HUDEP-2 (cell line): ENCODE data around the gene COL4A5.
"Not testable (repeated sequence)": the region's sequence is repeated elsewhere in the genome, so short reads cannot be mapped to it uniquely, and the experiment has no call there.

ENCODE experiments used
- DNase-seq, 76 experiments: peaks; one replicate each; lab custom pipeline; 2025; ENCODE audit not compliant: unreplicated experiment in 76 of 76; lab: John Stamatoyannopoulos, UW

COL4A5 gene

GRCh38 chrX:108447303-108447702 is 7.7 kb downstream of the COL4A5 start:
- DNase-seq = no peak

- no peak for DNase-seq
Observed at GRCh38 chrX:108453841-108454240, 14.2 kb downstream of the COL4A5 start.

GRCh38 chrX:108456971-108457477 is 17.4 kb downstream of the COL4A5 start:
- no peak for DNase-seq

GRCh38 chrX:108464604-108465003 is 25.0 kb downstream of the COL4A5 start:
- DNase-seq = no peak

- DNase-seq = no peak
Observed at GRCh38 chrX:108468486-108468885, 28.8 kb downstream of the COL4A5 start.

GRCh38 chrX:108473979-108474378 is 34.3 kb downstream of the COL4A5 start:
- no peak for DNase-seq

DNA sequence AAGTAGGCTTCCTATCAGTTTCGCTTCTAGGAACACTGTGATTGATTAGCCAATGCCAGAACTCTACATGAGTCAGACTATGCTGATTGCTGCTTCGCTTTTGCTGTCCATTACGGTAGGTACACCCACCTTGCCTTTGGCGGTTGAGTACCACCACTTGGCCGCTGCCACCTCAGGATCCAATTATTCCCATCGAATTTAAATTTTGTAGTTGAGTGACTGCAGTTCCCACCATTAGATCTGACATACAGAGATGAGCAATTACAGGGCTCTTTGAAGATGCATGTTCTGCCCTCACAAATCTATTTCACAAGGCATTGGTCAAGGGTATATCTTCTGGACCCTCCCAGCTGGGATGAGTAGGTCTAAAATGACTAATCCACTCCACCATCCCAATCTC is 41.9 kb downstream of the COL4A5 start:
- not testable (repeated sequence) for DNase-seq

DNA sequence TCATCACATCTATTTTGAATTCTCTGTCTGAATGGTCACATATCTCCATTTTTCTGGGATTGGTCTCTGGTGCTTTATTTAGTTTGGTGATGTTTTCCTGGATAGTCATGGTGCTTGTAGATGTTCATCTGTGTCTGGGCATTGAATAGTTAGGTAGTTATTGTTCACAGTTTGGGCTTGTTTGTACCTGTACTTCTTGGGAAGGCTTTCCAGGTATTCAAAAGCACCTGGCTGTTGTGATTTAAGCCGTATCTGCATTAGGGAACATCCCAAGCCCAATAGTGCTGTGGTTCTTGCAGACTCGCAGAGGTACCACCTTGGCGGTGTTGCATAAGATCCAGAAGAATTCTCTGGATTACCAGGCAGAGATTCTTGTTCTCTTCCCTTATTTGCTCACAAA is 44.6 kb downstream of the COL4A5 start:
- DNase-seq = no peak

- DNase-seq = no peak
Observed at GRCh38 chrX:108485960-108486359, 46.3 kb downstream of the COL4A5 start.

- DNase-seq = no peak
Observed at GRCh38 chrX:108494406-108495090, 54.9 kb downstream of the COL4A5 start.

- no peak for DNase-seq
Observed at GRCh38 chrX:108511721-108512120, 72.1 kb downstream of the COL4A5 start.

GRCh38 chrX:108516184-108516583 is 76.5 kb downstream of the COL4A5 start:
- no peak for DNase-seq

GRCh38 chrX:108527724-108528123 is 88.1 kb downstream of the COL4A5 start:
- DNase-seq = no peak

DNA sequence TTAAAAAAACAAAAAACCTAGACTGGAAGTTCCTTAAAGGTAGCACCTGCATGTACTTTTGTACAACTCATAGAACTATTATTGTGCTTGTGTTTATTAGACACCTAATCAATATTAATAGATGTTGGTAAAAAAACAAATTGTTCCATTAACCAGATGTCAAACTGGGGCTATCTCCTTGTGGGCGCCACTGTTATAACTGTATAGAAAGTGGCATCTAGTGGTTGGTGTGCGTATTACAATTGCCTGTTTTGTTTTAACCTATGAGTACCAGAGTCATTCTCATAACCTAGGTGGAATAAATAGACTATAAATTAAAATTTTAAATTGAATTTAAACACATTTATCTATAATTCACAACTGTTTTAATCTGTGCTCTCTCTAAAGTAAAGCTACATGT is 97.4 kb downstream of the COL4A5 start:
- DNase-seq = peak in 21 of 76 experiments; percentile 0 to 43 (median 11)

- no peak for DNase-seq
Observed at GRCh38 chrX:108541286-108541685, 101.6 kb downstream of the COL4A5 start.

DNA sequence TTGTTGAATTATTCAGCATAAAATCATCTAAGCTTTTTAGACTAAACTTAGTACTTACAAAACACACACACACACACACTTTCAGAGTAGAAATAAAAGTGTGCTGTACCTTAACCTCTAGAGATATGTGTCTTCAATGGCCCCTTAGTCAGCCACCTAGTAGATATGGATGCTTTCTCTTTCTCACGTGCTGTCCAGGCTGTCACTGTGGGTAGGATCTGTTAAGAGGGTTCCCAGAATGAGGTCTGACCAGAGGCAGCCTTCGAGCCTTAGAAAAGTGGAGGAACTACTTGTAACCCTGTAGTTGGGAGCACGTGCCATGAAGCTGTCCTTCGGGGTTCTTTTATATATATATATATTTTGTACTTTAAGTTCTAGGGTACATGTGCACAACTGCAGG is 117.9 kb downstream of the COL4A5 start:
- peak in 62 of 76 experiments; percentile 0 to 63 (median 10) for DNase-seq

DNA sequence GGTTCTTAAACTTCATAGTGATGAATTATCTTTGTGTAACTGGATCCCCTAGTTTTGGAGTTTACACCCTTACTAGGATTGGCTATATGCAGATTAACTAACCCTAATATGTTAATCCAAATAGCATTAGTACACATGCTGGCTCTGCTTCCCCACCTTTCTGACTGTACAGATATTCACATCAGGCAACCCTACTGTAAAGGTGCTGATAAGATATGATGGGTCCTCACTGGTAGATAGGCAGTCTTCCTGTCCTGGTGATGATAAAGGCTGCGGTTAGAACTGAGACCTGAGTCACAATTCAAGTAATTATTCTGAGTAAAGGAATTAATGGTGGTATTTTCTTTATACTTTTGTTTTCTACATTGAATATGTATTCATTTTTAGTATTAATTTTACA is 118.6 kb downstream of the COL4A5 start:
- peak in 70 of 76 experiments; percentile 1 to 91 (median 52) for DNase-seq

GRCh38 chrX:108573136-108573535 is 133.5 kb downstream of the COL4A5 start:
- DNase-seq = no peak

DNA sequence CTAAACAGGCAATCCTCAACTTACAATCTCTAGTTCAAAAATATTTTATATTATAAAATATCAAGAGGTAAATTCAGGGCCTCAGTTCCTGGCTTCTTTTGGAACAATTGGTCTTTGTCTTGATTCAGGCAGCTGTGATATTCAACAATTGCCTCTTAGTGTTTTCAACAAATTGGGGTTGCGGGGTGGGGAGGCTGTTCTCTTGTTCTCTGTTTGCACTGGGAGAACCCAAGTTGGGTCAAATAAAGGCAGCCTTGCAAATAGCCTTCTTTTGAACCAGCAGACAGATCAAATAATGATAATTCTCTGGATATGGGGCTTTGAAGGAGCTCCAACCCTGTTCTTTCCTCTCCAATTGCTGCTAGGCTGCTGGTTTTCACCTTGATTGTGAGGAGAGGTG is 142.5 kb downstream of the COL4A5 start:
- no peak for DNase-seq

GRCh38 chrX:108584617-108585211 is 145.1 kb downstream of the COL4A5 start:
- peak in 23 of 76 experiments; percentile 0 to 16 (median 1) for DNase-seq

- no peak for DNase-seq
Observed at GRCh38 chrX:108590496-108590895, 150.9 kb downstream of the COL4A5 start.

DNA sequence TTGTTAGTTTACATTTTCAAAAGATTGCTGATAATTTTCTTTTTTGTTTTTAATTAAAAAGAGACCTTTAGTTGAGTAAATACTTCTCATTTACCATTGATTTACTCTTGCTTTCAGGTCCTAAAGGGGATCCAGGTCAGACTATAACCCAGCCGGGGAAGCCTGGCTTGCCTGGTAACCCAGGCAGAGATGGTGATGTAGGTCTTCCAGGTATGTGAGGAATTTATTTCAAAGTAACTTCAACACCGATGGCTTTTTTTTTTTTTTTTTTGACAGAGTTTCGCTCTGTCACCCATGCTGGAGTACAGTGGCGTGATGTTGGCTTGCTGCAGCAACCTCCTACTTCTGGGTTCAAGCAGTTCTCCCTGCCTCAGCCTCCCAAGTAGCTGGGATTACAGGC is 161.6 kb downstream of the COL4A5 start:
- no peak for DNase-seq
